ENCODE results near the gene NRN1L.

The NRN1L gene

GRCh38 chr16:67934306-67935100 lies 49.8 kb downstream of the NRN1L start:
- no peak for DNase-seq (ENCODE audit: low read depth, low spot score)
- peaks cover 48% of the 10 kb centered on the region for H3K36me3 ChIP-seq (ENCODE audit: insufficient read depth, insufficient read length, low read length)
- no peaks in the 10 kb centered on the region for H3K9me3 ChIP-seq (ENCODE audit: insufficient read depth, low read length)
- peak overlapping the region; percentile 97 for H3K9ac ChIP-seq (ENCODE audit: insufficient read length, low read depth)
- peaks cover 15% of the 10 kb centered on the region for H3K4me1 ChIP-seq (ENCODE audit: insufficient read depth, insufficient read length)
- TF ChIP-seq ZNF274 (IDR thresholded peaks at IDR 0.05; ENCODE audit: low read depth, low read length), result no peak
- TF ChIP-seq SUZ12 (IDR thresholded peaks at IDR 0.05; ENCODE audit: extremely low read depth, insufficient read depth, insufficient read length), result no peak
- no peak for TF ChIP-seq YY1 (IDR thresholded peaks at IDR 0.05; ENCODE audit: insufficient read depth, insufficient read length)
- H3K27me3 ChIP-seq (ENCODE audit: insufficient read depth, insufficient read length), result no peaks in the 10 kb centered on the region
- H3K4me3 ChIP-seq (ENCODE audit: insufficient read length, low read depth), result peak overlapping the region; percentile 95

- Histone ChIP-seq H3K9ac (ENCODE audit: insufficient read length, low read depth) (peak overlapping the region; percentile 97), H3K4me3 (ENCODE audit: insufficient read length, low read depth) (peak overlapping the region; percentile 95), H3K27me3 (ENCODE audit: insufficient read depth, insufficient read length) (no peaks in the 10 kb centered on the region), H3K4me1 (ENCODE audit: insufficient read depth, insufficient read length) (peaks cover 15% of the 10 kb centered on the region), H3K9me3 (ENCODE audit: insufficient read depth, low read length) (no peaks in the 10 kb centered on the region), H3K36me3 (ENCODE audit: insufficient read depth, insufficient read length, low read length) (peaks cover 48% of the 10 kb centered on the region)
- TF ChIP-seq YY1 (IDR thresholded peaks at IDR 0.05; ENCODE audit: insufficient read depth, insufficient read length) (no peak), SUZ12 (IDR thresholded peaks at IDR 0.05; ENCODE audit: extremely low read depth, insufficient read depth, insufficient read length) (no peak), ZNF274 (IDR thresholded peaks at IDR 0.05; ENCODE audit: low read depth, low read length) (no peak)
- no peak for DNase-seq (ENCODE audit: low read depth, low spot score)
These were observed 50.4 kb downstream of the NRN1L start for GRCh38 chr16:67935101-67935401.

GRCh38 chr16:67935402-67936123 lies 50.9 kb downstream of the NRN1L start:
- no peaks in the 10 kb centered on the region for H3K27me3 ChIP-seq (ENCODE audit: insufficient read depth, insufficient read length)
- peaks cover 48% of the 10 kb centered on the region for H3K36me3 ChIP-seq (ENCODE audit: insufficient read depth, insufficient read length, low read length)
- peak overlapping the region; percentile 95 for H3K4me3 ChIP-seq (ENCODE audit: insufficient read length, low read depth)
- peak; percentile 95 for DNase-seq (ENCODE audit: low read depth, low spot score)
- no peaks in the 10 kb centered on the region for H3K9me3 ChIP-seq (ENCODE audit: insufficient read depth, low read length)
- H3K9ac ChIP-seq (ENCODE audit: insufficient read length, low read depth), result peak overlapping the region; percentile 97
- H3K4me1 ChIP-seq (ENCODE audit: insufficient read depth, insufficient read length), result peaks cover 15% of the 10 kb centered on the region
- TF ChIP-seq ZNF274 (IDR thresholded peaks at IDR 0.05; ENCODE audit: low read depth, low read length), result no peak
- peak; percentile 22 for TF ChIP-seq YY1 (IDR thresholded peaks at IDR 0.05; ENCODE audit: insufficient read depth, insufficient read length)

All from NT2/D1 (cell line).